B cell (primary cell): ENCODE data around the gene ZCCHC7. TPM values are rescaled to one million over a fixed set of nuclear protein-coding genes. Genes with fewer than 3 reads are reported as not detected.

Experiments used
- ATAC-seq: fragments of 200-7000 bp; cut with Tn5 transposase; one replicate; pipeline ENCODE4 v1.10.0; 2021; ENCODE audit warnings: low read depth, mild to moderate bottlenecking, moderate number of reproducible peaks, moderate library complexity
- CTCF ChIA-PET: fragments of 350-600 bp; sonication (Branson Sonifier 250); formaldehyde crosslinking; loops from one replicate; lab custom pipeline; 2021; ENCODE audit warnings: antibody characterized with exemption, inconsistent platforms; lab: Charles Lee
- POLR2A ChIA-PET: fragments of 350-600 bp; sonication (Branson Sonifier 250); formaldehyde crosslinking; loops from one replicate; lab custom pipeline; 2021; ENCODE audit warnings: antibody characterized with exemption; lab: Charles Lee
- DNase-seq: peaks from one replicate; pipeline ENCODE4 v3.0.0; 2013
- H2AFZ ChIP-seq: 2 replicates; pipeline ENCODE4 v1.6.1; 2012; ENCODE audit warnings: mild to moderate bottlenecking, low read depth, low read length; ENCODE audit not compliant: insufficient read depth, poor library complexity, severe bottlenecking
- H3K27ac ChIP-seq, 2 donors: 1 replicate in 1 of 2; 2 replicates in 1 of 2; pipeline ENCODE4 v1.5.1; 2012 to 2013; ENCODE audit warnings: low read length in 2 of 2, mild to moderate bottlenecking in 2 of 2, moderate library complexity in 1 of 2
- H3K27me3 ChIP-seq, 4 experiments: fragments of 200-600 bp in 1 of 4; sonication (generic) in 1 of 4; replicated peaks in 1 of 4; 1 replicate in 2 of 4; 2 replicates in 2 of 4; pipeline versions ENCODE4 v1.6.1 to v1.7.0; 2013 to 2016; ENCODE audit warnings: low read length in 3 of 4, mild to moderate bottlenecking in 2 of 4, mixed read lengths in 1 of 4, moderate library complexity in 1 of 4; ENCODE audit not compliant: insufficient read depth in 4 of 4, control insufficient read depth in 3 of 4; ENCODE audit errors: control extremely low read depth in 1 of 4
- H3K36me3 ChIP-seq, 2 experiments: replicated peaks in 1 of 2; 1 replicate in 1 of 2; 2 replicates in 1 of 2; pipeline versions ENCODE4 v1.6.1 to v1.7.1; 2013; ENCODE audit warnings: low read length in 1 of 2; ENCODE audit not compliant: insufficient read depth in 2 of 2, control insufficient read depth in 1 of 2; ENCODE audit errors: control extremely low read depth in 1 of 2, extremely low read depth in 1 of 2
- H3K4me1 ChIP-seq, 2 donors: fragments of 200-600 bp in 1 of 2; sonication (generic) in 1 of 2; 1 replicate in 1 of 2; 2 replicates in 1 of 2; pipeline versions ENCODE4 v1.5.1 to v1.6.1; 2013 to 2017; ENCODE audit warnings: low read length in 2 of 2; ENCODE audit not compliant: control insufficient read depth in 2 of 2, insufficient read depth in 2 of 2
- H3K4me2 ChIP-seq: replicated peaks from 2 replicates; pipeline ENCODE3; 2012; ENCODE audit warnings: mild to moderate bottlenecking, low read depth, low read length; ENCODE audit not compliant: poor library complexity, severe bottlenecking
- H3K4me3 ChIP-seq, 5 experiments: fragments of 200-600 bp in 1 of 5; sonication (generic) in 1 of 5; 1 replicate in 3 of 5; 2 replicates in 2 of 5; pipeline versions ENCODE4 v1.5.1 to v1.7.0; 2011 to 2016; ENCODE audit warnings: low read length in 4 of 5, mild to moderate bottlenecking in 4 of 5, low read depth in 2 of 5, control low read depth in 1 of 5, moderate library complexity in 1 of 5; ENCODE audit not compliant: insufficient read depth in 1 of 5; ENCODE audit errors: control extremely low read depth in 1 of 5, extremely low read depth in 1 of 5
- H3K79me2 ChIP-seq: fragments of 200-600 bp; sonication (generic); one replicate; pipeline ENCODE4 v1.6.0; 2016; ENCODE audit warnings: low read length; ENCODE audit not compliant: control insufficient read depth, insufficient read depth
- H3K9ac ChIP-seq: fragments of 200-600 bp; sonication (generic); 2 replicates; pipeline ENCODE4 v1.6.1; 2017; ENCODE audit warnings: mild to moderate bottlenecking, low read length, moderate library complexity
- H3K9me3 ChIP-seq, 3 donors: one replicate each; pipeline versions ENCODE4 v1.6.1 to v1.7.1; 2013; ENCODE audit warnings: low read length in 2 of 3; ENCODE audit not compliant: control insufficient read depth in 2 of 3, insufficient read depth in 1 of 3; ENCODE audit errors: control extremely low read depth in 1 of 3
- H4K20me1 ChIP-seq: 2 replicates; pipeline ENCODE4 v1.6.0; 2012; ENCODE audit warnings: mild to moderate bottlenecking, low read length; ENCODE audit not compliant: insufficient read depth, control insufficient read depth, poor library complexity, severe bottlenecking
- H3K27ac Mint-ChIP-seq: one replicate; pipeline ENCODE4 v1.8.0; 2021; ENCODE audit warnings: mixed read lengths
- H3K27me3 Mint-ChIP-seq: one replicate; pipeline ENCODE4 v1.8.0; 2021; ENCODE audit warnings: mixed read lengths
- H3K4me1 Mint-ChIP-seq: one replicate; pipeline ENCODE4 v1.8.0; 2021; ENCODE audit warnings: mixed read lengths
- H3K4me3 Mint-ChIP-seq: one replicate; pipeline ENCODE4 v1.8.0; 2021; ENCODE audit warnings: mixed read lengths
- H3K9me3 Mint-ChIP-seq: one replicate; pipeline ENCODE4 v1.8.0; 2022; ENCODE audit warnings: mixed read lengths; ENCODE audit not compliant: insufficient read depth
- CTCF ChIP-seq: fragments of 200-600 bp; IDR thresholded peaks from one replicate; pipeline ENCODE4 v1.8.0; 2022; ENCODE audit warnings: antibody characterized with exemption, mild to moderate bottlenecking
- EZH2 ChIP-seq: IDR thresholded peaks from 2 replicates; pipeline ENCODE4 v1.6.1; 2012; ENCODE audit warnings: borderline replicate concordance, low read depth, mild to moderate bottlenecking, moderate library complexity, low read length; ENCODE audit not compliant: insufficient read depth, poor library complexity, severe bottlenecking
- WGBS: methylation state at CpG from one replicate; pipeline ENCODE4 v1.1.5; 2013; ENCODE audit warnings: missing lambda C conversion rate; ENCODE audit not compliant: insufficient coverage; 5-methylcytosine and 5-hydroxymethylcytosine counted together
- intact Hi-C: fragments of 100-400 bp; cut with micrococcal nuclease; formaldehyde crosslinking; loops from one replicate; pipeline ENCODE4 v1.10.0; 2022
- polyA plus RNA-seq: library from polyadenylated mRNA; depleted of rRNA; stranded (reverse); fragments of >200 nt; gene quantifications from 2 replicates; pipeline ENCODE4 v1.2.3, GENCODE V29; 2012
- total RNA-seq, 2 donors: library from RNA; stranded (reverse); fragments of 120-200 nt in 1 of 2; gene quantifications; 1 replicate in 1 of 2; 2 replicates in 1 of 2; pipeline versions ENCODE4 v1.2.3 to v1.2.4, GENCODE V29; 2013 to 2022

ZCCHC7 gene
- total and polyA plus RNA-seq, 2 donors (not counting 1 experiment from before 2014, with no cell fraction given): 56.3 to 83.5 TPM

- H3K27me3 ChIP-seq: no peaks in the 10 kb centered on the region
- DNase-seq (no peak), ATAC-seq (no peak)
- no peak for TF ChIP-seq EZH2
- no peak for TF ChIP-seq CTCF
- no peaks in the 10 kb centered on the region for H3K79me2 ChIP-seq
- H3K4me1 ChIP-seq: peaks cover 50 to 64% of the 10 kb centered on the region in 2 donors
- Mint-ChIP-seq H3K9me3 (no peaks in the 10 kb centered on the region), H3K27ac (peak overlapping the region; percentile 51), H3K4me3 (peak overlapping the region; percentile 1), H3K27me3 (no peaks in the 10 kb centered on the region), H3K4me1 (peaks cover 76% of the 10 kb centered on the region)
- no peak overlapping the region for H3K4me3 ChIP-seq
- CTCF ChIA-PET: interaction anchor here (1.4 to 11.4 kb wide), 3 partner anchors 9 to 31 kb away, joined by 3 to 125 read pairs (median 5); no protein-coding TSS in a partner anchor
- no peaks in the 10 kb centered on the region for H3K9me3 ChIP-seq
- WGBS: 88% methylated on average over 8 of the region's 9 CpGs
- intact Hi-C loops: no loop called here
- no peak overlapping the region for H3K9ac ChIP-seq
- no peak overlapping the region for H3K27ac ChIP-seq
- no peaks in the 10 kb centered on the region for H4K20me1 ChIP-seq
- no peaks in the 10 kb centered on the region for H3K36me3 ChIP-seq
- H2AFZ ChIP-seq: no peak overlapping the region
- POLR2A ChIA-PET: interaction anchor here (1.0 kb wide), 1 partner anchor 18 kb away, joined by 4 read pairs; no protein-coding TSS in a partner anchor
- H3K4me2 ChIP-seq: no peak overlapping the region
Observed at GRCh38 chr9:37404590-37404989, 284.2 kb downstream of the ZCCHC7 start.

DNA sequence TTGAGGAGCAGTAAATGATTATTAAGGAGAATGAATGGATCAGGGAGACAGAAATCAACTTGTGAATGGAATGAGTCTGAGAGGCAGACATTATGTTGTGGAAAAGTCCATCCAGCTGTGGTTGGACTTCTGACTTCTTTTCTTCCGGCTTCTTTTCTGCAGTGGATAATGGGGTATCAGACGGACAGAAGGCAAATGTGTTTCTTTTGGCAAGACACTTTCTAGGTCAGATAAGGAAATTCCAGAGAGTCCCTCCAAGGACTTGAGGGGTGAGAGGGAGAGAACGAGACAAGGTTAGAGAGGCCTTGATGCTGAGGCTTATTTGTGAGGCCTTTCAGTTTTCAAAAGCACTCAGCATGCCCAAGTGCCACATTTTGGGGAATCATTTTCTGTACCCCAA lies 285.0 kb downstream of the ZCCHC7 start:
- peak overlapping the region; percentile 23 for H3K27ac Mint-ChIP-seq
- no peak overlapping the region for H3K4me3 Mint-ChIP-seq
- intact Hi-C loops: loop anchor here (5.0 kb wide), 1 partner anchor 208 kb away; no protein-coding TSS in a partner anchor

More for the DNA sequence above, 285.0 kb downstream of the ZCCHC7 start:
- TF ChIP-seq CTCF: no peak
- TF ChIP-seq EZH2: no peak
- Histone ChIP-seq H3K4me2 (no peak overlapping the region), H3K9me3 (no peaks in the 10 kb centered on the region), H3K4me1 (peaks cover 51 to 66% of the 10 kb centered on the region in 2 donors), H3K4me3 (no peak overlapping the region), H3K27me3 (no peaks in the 10 kb centered on the region), H3K79me2 (no peaks in the 10 kb centered on the region), H2AFZ (no peak overlapping the region), H3K9ac (no peak overlapping the region), H3K36me3 (no peaks in the 10 kb centered on the region), H3K27ac (no peak overlapping the region), H4K20me1 (no peaks in the 10 kb centered on the region)
- whole genome bisulfite sequencing: 100% methylated on average over 3 of the region's 3 CpGs
- H3K4me1 Mint-ChIP-seq: peaks cover 76% of the 10 kb centered on the region
- no peaks in the 10 kb centered on the region for H3K27me3 Mint-ChIP-seq
- ChIA-PET CTCF (interaction anchor here (1.7 to 11.4 kb wide), 2 partner anchors 13 to 31 kb away, joined by 5 to 125 read pairs; no protein-coding TSS in a partner anchor), POLR2A (interaction anchor here (0.6 to 1.0 kb wide), 3 partner anchors 18 to 60 kb away, joined by 4 to 8 read pairs (median 6); no protein-coding TSS in a partner anchor)
- ATAC-seq: no peak
- DNase-seq: no peak
- no peaks in the 10 kb centered on the region for H3K9me3 Mint-ChIP-seq
